HL-60 (cell line): Measurements from ENCODE around the gene LNPK.

ENCODE experiments used
- DNase-seq, 2 experiments: peaks; one replicate each; pipeline ENCODE4 v3.0.0-alpha.2; 2010 to 2020; ENCODE audit warnings: low read depth in 1 of 2, low spot score in 1 of 2
- H3K27ac ChIP-seq: fragments of 250-450 bp; sonication (Bioruptor Pico); replicated peaks from 2 replicates; pipeline ENCODE4 v1.5.1; 2020; ENCODE audit warnings: mild to moderate bottlenecking, moderate library complexity
- H3K27me3 ChIP-seq: fragments of 250-450 bp; sonication (Bioruptor Pico); 2 replicates; pipeline ENCODE4 v1.5.1; 2021; ENCODE audit warnings: mild to moderate bottlenecking, moderate library complexity; ENCODE audit not compliant: insufficient read depth, poor library complexity, severe bottlenecking
- H3K4me3 ChIP-seq: replicated peaks from 2 replicates; pipeline ENCODE4 v1.5.1; 2011; ENCODE audit warnings: mild to moderate bottlenecking, control low read depth, low read length; ENCODE audit not compliant: insufficient read depth
- CTCF ChIP-seq: IDR thresholded peaks from one replicate; pipeline ENCODE4 v1.5.1; 2011; ENCODE audit warnings: low read length, control low read depth, inconsistent platforms; ENCODE audit not compliant: insufficient read depth
- GABPA ChIP-seq: IDR thresholded peaks from 2 replicates; pipeline ENCODE4 v1.6.1; 2012; ENCODE audit warnings: low read depth
- POLR2AphosphoS5 ChIP-seq: IDR thresholded peaks from 2 replicates; pipeline ENCODE4 v1.6.1; 2012; ENCODE audit warnings: low read depth
- REST ChIP-seq: IDR thresholded peaks from 2 replicates; pipeline ENCODE4 v1.6.1; 2012; ENCODE audit warnings: low read depth; ENCODE audit not compliant: insufficient replicate concordance
- SPI1 ChIP-seq: IDR thresholded peaks from 2 replicates; pipeline ENCODE4 v1.6.1; 2012; ENCODE audit warnings: low read depth, mild to moderate bottlenecking, borderline replicate concordance

LNPK gene

GRCh38 chr2:175941699-175942098 lies 60.4 kb downstream of the LNPK start:
- Histone ChIP-seq H3K27ac (no peak overlapping the region), H3K27me3 (no peaks in the 10 kb centered on the region), H3K4me3 (no peak overlapping the region)
- TF ChIP-seq GABPA (no peak), CTCF (no peak), REST (no peak), SPI1 (no peak), POLR2AphosphoS5 (no peak)
- no peak for DNase-seq

- H3K4me3 ChIP-seq, result no peak overlapping the region
- no peak for TF ChIP-seq SPI1
- TF ChIP-seq CTCF, result no peak
- TF ChIP-seq POLR2AphosphoS5, result no peak
- no peak for TF ChIP-seq GABPA
- TF ChIP-seq REST, result no peak
- H3K27me3 ChIP-seq, result no peaks in the 10 kb centered on the region
- no peak overlapping the region for H3K27ac ChIP-seq
- no peak for DNase-seq
Measured at GRCh38 chr2:175937216-175937615, 64.9 kb downstream of the LNPK start.

GRCh38 chr2:175935289-175936181 lies 66.5 kb downstream of the LNPK start:
- H3K27me3 ChIP-seq, result no peaks in the 10 kb centered on the region
- no peak for DNase-seq
- H3K4me3 ChIP-seq, result no peak overlapping the region
- TF ChIP-seq REST (no peak), POLR2AphosphoS5 (no peak), CTCF (no peak), SPI1 (no peak), GABPA (no peak)
- H3K27ac ChIP-seq, result no peak overlapping the region
